Sciatic nerve (tissue), 2 donors: ENCODE measurements around the gene ZC3HAV1L. TPM values are rescaled to one million over a fixed set of nuclear protein-coding genes. Genes with fewer than 3 reads are reported as not detected.
"Not testable (repeated sequence)": the region's sequence is repeated elsewhere in the genome, so short reads cannot be mapped to it uniquely, and the experiment has no call there.

Experiments used
- ATAC-seq: fragments of 200-7000 bp; cut with Tn5 transposase; one replicate; pipeline ENCODE4 v1.9.1; 2020; ENCODE audit warnings: mild to moderate bottlenecking, moderate library complexity
- DNase-seq: peaks from one replicate; pipeline ENCODE4 v3.0.0-alpha.2; 2020; ENCODE audit warnings: low spot score
- intact Hi-C: fragments of 100-400 bp; cut with DNase I; formaldehyde crosslinking; loops from one replicate; pipeline ENCODE4 v1.14.2; 2022
- total RNA-seq: library from RNA; stranded (reverse); fragmentation: NEBNext Ultra II Directional; extraction: Animal tissue kit (Norgen Biotek cat#: 25700); gene quantifications from one replicate; pipeline ENCODE4 v1.2.1, GENCODE V29; 2021
- donor health status: DM: no; HTN: no; CAD: no.
- donor health status: DM: no; HTN: no; CAD: no.

The ZC3HAV1L gene
- total RNA-seq, 1 donor from 2014 or later = 19.7 TPM

- DNase-seq (no peak), ATAC-seq (peak; percentile 30)
- intact Hi-C loops = no loop called here
Measured at GRCh38 chr7:139058943-139059342, 23.1 kb upstream of the ZC3HAV1L start.

- ATAC-seq = no peak
- intact Hi-C loops = no loop called here
- no peak for DNase-seq
Measured at GRCh38 chr7:139055674-139056073, 19.8 kb upstream of the ZC3HAV1L start.

DNA sequence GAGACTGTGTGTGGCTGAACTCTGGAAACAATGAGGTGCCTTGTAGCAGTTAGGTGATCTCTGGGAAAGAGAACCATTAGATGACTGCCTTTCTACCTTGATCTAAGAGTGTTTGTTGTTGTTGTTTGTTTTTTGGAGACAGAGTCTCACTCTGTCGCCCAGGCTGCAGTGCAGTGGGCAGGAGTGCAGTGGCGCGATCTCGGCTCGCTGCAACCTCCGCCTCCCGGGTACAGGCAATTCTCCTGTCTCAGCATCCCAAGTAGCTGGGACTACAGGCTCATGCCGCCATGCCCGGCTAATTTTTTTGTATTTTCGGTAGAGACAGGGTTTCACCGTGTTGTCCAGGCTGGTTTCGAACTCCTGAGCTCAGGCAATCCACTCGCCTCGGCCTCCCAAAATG, 18.8 kb upstream of the ZC3HAV1L start:
- ATAC-seq, intact Hi-C loops, DNase-seq: not testable (repeated sequence)

GRCh38 chr7:139054101-139054500, 18.3 kb upstream of the ZC3HAV1L start:
- intact Hi-C loops = no loop called here
- DNase-seq (no peak), ATAC-seq (no peak)

DNA sequence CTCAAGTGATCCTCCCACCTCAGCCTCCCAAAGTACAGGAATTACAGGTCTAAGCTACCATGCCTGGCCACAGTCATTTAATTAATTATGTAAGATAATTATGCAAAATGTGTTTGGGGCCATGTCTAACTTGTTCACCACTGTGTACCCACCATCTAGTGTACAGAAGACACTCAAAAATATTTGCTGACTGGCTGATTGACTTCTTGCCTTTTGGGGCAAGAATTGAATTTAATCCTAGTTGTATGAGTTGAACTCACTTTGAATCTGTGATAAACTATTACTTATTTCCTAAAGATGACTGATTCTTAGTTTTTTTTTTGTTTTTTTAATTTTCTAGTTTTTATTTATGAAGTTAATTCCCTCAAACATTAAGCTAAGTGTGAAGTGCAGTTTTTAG, 15.8 kb upstream of the ZC3HAV1L start:
- DNase-seq (no peak), ATAC-seq (no peak)
- intact Hi-C loops = no loop called here

GRCh38 chr7:139049936-139050335, 14.1 kb upstream of the ZC3HAV1L start:
- no peak for ATAC-seq
- intact Hi-C loops = no loop called here

DNA sequence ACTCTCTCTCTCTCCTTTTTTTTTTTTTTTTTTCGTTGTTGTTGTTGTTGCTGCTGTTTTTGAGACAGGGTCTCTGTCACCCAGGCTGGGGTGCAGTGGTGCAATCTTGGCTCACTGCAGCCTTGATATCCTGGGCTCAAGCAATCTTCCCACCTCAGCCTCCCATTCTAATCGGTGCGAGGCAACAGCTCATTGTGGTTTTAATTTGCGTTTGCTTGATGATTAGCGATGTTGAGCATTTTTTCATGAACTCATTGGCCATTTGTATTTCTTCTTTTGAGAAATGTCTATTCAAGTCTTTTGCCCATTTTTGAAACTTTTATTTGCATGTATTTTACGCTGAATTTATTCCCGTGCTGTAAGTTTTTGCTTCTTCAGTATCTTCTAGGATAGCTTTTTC, 13.3 kb upstream of the ZC3HAV1L start:
- intact Hi-C loops = no loop called here
- no peak for ATAC-seq
- DNase-seq = no peak

More at GRCh38 chr7:139049936-139050335, 14.1 kb upstream of the ZC3HAV1L start:
- no peak for DNase-seq

- intact Hi-C loops = no loop called here
- no peak for DNase-seq
- ATAC-seq = no peak
Measured at GRCh38 chr7:139047970-139048369, 12.1 kb upstream of the ZC3HAV1L start.

DNA sequence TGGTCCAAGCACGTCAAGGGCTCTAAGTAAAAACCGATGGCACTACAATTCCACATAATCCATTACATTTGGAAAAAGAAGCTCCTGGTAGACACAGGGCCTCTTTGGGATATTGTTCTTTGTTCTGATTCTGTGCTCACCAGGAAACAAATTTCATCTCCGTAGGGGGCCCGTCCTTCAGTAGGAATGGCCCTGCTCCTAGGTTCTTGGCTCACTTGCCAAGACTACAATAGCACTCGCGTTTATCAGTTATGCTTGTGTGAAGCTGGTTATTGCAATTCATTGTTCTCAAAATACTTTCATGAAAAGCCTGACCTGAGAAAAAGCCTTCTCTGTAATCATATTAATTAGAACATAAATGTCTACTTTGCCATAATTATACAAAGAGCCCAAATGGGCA, 10.3 kb upstream of the ZC3HAV1L start:
- DNase-seq (no peak), ATAC-seq (no peak)
- intact Hi-C loops = no loop called here

DNA sequence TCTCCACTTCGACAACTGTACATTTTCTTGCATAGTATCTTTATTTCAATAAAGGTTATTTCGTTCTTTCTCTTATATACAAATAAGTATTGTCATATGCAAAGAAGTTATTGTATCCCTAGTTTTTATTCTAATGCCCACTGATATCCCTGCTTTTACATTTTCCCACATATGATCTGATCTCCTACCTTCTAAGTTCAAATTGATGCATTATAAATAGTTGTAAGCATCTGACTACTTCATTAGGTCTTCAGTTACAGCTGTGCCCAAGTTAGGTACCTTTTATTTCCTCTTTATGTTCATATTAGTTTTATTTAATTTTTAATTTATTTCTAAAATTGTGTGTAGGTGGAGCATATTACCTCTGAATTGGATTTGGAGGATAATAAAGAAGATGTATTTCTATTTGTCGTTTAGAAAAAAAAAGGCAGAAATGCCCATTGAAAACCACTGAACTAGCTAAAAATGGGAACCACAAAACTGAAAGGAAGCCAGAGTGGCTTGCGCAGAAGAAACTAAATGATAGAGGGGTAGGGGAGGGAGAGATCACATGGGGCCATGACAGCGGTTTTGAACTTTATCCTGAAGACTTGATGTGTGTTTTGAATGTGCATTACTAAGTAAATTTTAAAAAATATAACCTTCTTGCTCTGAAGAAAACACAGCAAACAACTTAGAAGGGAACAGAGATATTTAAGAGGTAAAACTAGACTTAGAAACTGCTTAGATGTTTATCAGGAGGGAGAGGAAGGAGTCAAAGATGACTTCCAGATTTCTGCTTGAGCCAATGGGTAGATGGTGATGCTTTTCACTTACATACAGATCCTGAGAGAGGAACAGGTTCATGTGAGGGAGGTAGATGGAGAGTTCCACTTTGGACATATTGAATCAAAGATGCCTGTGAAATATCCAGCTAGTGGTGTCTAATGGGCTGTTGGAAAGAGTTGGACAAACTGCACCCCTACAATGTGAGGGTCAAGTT, 9.3 kb upstream of the ZC3HAV1L start:
- intact Hi-C loops = no loop called here
- no peak for ATAC-seq
- DNase-seq = no peak

DNA sequence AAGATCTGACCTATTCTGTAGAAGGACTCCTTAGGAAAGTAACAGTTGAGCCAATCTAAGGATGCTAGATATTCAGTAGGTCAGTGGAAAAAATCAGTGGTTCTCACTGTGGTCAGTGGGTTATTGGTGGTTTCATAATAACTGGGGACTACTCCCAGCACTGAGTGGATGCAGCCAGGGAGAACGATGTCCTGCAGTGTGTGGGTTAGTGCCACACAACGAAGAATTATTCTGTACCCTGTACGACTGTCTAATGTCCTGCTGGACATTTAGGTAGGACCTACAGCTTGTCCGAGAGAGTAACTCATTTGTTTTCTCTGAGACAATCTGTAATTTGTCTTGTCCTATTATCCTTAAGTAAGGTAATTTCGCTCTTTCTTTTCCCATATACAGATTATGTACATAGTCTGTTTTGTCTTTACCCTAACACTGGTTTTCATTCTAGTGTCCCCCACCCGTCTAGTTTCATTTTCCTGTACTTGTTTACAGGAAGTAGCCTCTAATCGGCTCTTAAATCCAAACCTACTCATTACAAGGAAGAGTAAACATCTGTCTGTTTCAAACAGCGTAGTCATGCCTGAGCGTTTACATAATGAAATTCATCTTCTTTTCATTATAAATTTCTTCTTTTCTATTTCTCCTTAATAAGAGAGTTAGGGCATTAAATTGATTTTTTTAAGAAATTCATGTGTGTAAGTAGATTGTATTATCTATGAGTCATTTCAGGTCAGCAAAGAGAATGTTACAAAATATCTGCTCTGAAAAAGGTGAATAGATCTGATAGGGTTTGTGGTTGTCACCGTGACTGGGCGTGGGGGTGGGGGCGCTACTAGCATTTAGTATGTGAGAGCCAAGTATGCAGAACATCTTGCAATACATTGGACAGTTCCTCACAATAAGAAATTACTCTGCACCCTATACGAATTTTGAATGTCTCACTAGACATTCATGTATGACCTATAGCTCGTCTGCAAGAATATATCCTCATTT, 8.3 kb upstream of the ZC3HAV1L start:
- intact Hi-C loops = no loop called here
- DNase-seq = no peak
- ATAC-seq = no peak

- intact Hi-C loops = no loop called here
- DNase-seq (no peak), ATAC-seq (no peak)
Measured at GRCh38 chr7:139041378-139042085, 5.7 kb upstream of the ZC3HAV1L start.

GRCh38 chr7:139038691-139039090, 2.8 kb upstream of the ZC3HAV1L start:
- no peak for DNase-seq
- intact Hi-C loops = no loop called here
- ATAC-seq = no peak

GRCh38 chr7:139036901-139037300, 1.1 kb upstream of the ZC3HAV1L start:
- ATAC-seq = no peak
- intact Hi-C loops = no loop called here
- DNase-seq = no peak

- ATAC-seq (peak; percentile 75), DNase-seq (peak; percentile 66)
- intact Hi-C loops = no loop called here
Measured at GRCh38 chr7:139034855-139035585, 822 bp downstream of the ZC3HAV1L start.

GRCh38 chr7:139034336-139034735, 1.5 kb downstream of the ZC3HAV1L start:
- intact Hi-C loops = no loop called here
- DNase-seq (no peak), ATAC-seq (no peak)

DNA sequence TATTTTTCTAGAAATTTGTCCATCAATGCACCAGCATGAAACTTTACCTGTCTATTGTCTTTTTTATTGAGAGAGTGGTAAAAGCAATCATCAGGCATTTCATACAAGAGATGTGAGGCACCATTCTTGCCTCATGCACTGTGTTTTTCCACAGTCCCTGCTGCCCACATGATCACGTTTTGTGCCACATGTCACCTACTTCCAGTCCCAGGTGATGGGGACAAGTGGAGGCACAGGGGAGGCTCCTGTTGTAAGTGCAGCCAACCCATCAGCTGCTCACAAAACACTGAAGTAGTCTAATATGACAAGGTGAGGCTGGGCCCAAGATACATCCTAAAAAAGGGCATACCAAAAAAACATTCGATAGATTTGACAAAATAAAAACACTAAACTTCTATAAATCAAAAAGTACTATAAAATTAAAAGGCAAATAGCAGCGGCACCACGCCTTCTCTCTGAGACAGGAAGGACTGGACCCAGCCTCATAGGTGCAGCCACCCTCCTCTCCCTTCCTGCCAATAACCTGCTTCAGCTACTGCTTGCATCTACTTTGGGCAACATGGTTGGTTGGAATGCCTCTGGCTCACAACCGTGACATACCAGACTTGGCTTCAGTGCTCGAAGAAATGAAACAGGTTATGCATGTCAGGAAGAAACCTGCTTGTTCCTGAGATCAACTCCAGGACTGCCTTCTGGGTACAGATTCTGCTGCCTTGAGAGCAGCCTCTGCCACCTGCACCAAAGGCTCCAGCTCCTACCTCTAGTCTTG, 2.3 kb downstream of the ZC3HAV1L start:
- intact Hi-C loops = no loop called here
- ATAC-seq (no peak), DNase-seq (no peak)

- intact Hi-C loops = no loop called here
- no peak for ATAC-seq
- no peak for DNase-seq
Measured at GRCh38 chr7:139032473-139032872, 3.4 kb downstream of the ZC3HAV1L start.
